Measurements from ENCODE around the gene LMO7. TPM values are rescaled to one million over a fixed set of nuclear protein-coding genes. Genes with fewer than 3 reads are reported as not detected.

The LMO7 gene
- total RNA-seq, 1 donor from 2014 or later, result 446 TPM

DNA sequence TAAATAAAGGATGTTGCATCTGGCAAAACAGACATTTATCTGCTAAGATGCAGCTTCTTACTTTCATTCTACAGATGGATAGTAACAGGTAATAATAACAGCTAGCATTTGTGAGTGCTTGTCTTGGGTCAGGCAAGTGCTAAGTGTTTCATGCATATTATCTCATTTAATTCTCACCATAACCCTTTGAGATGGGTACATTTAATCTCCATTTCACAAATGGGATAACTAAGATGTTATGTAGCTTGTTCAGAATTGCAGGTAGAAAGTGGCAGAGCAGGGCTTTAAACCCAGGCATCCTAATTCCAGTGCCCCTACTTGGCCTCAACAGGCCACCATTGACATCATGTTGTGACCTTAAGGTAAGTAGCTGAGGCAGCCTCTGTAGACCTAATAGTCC, 69.8 kb downstream of the LMO7 start:
- no peaks in the 10 kb centered on the region for H3K36me3 ChIP-seq
- no peaks in the 10 kb centered on the region for H3K9me3 ChIP-seq (replicated peaks)
- TF ChIP-seq, protein P1, sequence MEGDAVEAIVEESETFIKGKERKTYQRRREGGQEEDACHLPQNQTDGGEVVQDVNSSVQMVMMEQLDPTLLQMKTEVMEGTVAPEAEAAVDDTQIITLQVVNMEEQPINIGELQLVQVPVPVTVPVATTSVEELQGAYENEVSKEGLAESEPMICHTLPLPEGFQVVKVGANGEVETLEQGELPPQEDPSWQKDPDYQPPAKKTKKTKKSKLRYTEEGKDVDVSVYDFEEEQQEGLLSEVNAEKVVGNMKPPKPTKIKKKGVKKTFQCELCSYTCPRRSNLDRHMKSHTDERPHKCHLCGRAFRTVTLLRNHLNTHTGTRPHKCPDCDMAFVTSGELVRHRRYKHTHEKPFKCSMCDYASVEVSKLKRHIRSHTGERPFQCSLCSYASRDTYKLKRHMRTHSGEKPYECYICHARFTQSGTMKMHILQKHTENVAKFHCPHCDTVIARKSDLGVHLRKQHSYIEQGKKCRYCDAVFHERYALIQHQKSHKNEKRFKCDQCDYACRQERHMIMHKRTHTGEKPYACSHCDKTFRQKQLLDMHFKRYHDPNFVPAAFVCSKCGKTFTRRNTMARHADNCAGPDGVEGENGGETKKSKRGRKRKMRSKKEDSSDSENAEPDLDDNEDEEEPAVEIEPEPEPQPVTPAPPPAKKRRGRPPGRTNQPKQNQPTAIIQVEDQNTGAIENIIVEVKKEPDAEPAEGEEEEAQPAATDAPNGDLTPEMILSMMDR (IDR thresholded peaks at IDR 0.05; ENCODE audit: borderline replicate concordance), result no peak
- no peaks in the 10 kb centered on the region for H3K27me3 ChIP-seq (ENCODE audit: low read depth)
- peaks cover 12% of the 10 kb centered on the region for H3K4me1 ChIP-seq
- intact Hi-C loops (cut with micrococcal nuclease), result no loop called here
- no peak overlapping the region for H3K27ac ChIP-seq (replicated peaks)
- no peak for DNase-seq
- no peak overlapping the region for H3K4me3 ChIP-seq

- TF ChIP-seq, protein P1 (IDR thresholded peaks at IDR 0.05; ENCODE audit: borderline replicate concordance), result no peak
- intact Hi-C loops (cut with micrococcal nuclease), result no loop called here
- no peaks in the 10 kb centered on the region for H3K9me3 ChIP-seq (replicated peaks)
- peaks cover 6% of the 10 kb centered on the region for H3K4me1 ChIP-seq
- no peak for DNase-seq
- no peak overlapping the region for H3K4me3 ChIP-seq
- H3K27me3 ChIP-seq (ENCODE audit: low read depth), result no peaks in the 10 kb centered on the region
- H3K27ac ChIP-seq (replicated peaks), result no peak overlapping the region
- H3K36me3 ChIP-seq, result no peaks in the 10 kb centered on the region
Measured at GRCh38 chr13:75713852-75714251, 77.7 kb downstream of the LMO7 start.

- no peaks in the 10 kb centered on the region for H3K9me3 ChIP-seq (replicated peaks)
- peaks cover 6% of the 10 kb centered on the region for H3K4me1 ChIP-seq
- H3K27ac ChIP-seq (replicated peaks), result no peak overlapping the region
- no peak overlapping the region for H3K4me3 ChIP-seq
- no peak for DNase-seq
- no peaks in the 10 kb centered on the region for H3K36me3 ChIP-seq
- TF ChIP-seq, protein P1 (IDR thresholded peaks at IDR 0.05; ENCODE audit: borderline replicate concordance), result no peak
- intact Hi-C loops (cut with micrococcal nuclease), result no loop called here
- no peaks in the 10 kb centered on the region for H3K27me3 ChIP-seq (ENCODE audit: low read depth)
Measured at GRCh38 chr13:75715601-75716523, 79.7 kb downstream of the LMO7 start.

DNA sequence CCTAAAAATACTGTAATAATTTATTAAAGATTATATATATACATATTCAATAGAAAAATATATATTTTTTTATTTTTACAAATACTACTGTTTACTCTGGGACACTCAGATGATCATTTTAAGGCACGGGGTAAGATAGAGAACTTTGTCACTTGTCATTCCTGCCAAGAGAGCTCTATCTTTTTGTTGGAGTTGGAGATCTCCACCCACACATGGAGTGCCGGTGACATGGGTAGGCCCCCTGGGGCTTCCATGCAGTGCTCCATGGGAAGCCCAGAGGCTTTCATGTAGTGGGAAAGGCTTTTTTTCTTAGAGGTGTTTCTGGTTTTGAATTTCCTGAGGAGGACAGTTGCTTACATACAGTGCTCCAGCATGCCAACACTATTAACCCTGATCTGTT, 81.4 kb downstream of the LMO7 start:
- DNase-seq, result no peak
- intact Hi-C loops (cut with micrococcal nuclease), result no loop called here
- Histone ChIP-seq H3K36me3 (no peaks in the 10 kb centered on the region), H3K9me3 (replicated peaks) (no peaks in the 10 kb centered on the region), H3K27ac (replicated peaks) (no peak overlapping the region), H3K27me3 (ENCODE audit: low read depth) (no peaks in the 10 kb centered on the region), H3K4me3 (no peak overlapping the region), H3K4me1 (peaks cover 6% of the 10 kb centered on the region)
- TF ChIP-seq, protein P1 (IDR thresholded peaks at IDR 0.05; ENCODE audit: borderline replicate concordance), result no peak

DNA sequence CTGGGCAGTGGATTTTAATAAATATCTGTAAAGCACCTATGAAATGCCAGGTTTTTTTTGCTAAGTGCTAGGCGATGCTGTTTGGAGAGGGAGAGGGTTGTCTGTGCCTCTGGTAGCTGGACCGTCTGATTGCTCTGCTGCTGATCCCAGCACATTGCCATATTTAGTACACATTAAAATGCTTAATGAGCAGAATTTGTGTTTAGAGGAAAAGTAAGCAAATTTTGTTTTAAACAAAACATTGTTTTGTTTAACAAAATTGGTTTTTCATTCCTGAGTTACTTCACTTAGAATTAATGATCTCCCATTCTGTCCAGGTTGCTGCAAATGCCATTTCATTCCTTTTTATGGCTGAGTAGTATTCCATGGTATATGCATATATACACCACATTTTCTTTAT, 85.2 kb downstream of the LMO7 start:
- TF ChIP-seq, protein P1 (IDR thresholded peaks at IDR 0.05; ENCODE audit: borderline replicate concordance), result no peak
- Histone ChIP-seq H3K9me3 (replicated peaks) (no peaks in the 10 kb centered on the region), H3K4me1 (peaks cover 5% of the 10 kb centered on the region), H3K27me3 (ENCODE audit: low read depth) (no peaks in the 10 kb centered on the region), H3K27ac (replicated peaks) (no peak overlapping the region), H3K4me3 (no peak overlapping the region), H3K36me3 (no peaks in the 10 kb centered on the region)
- DNase-seq, result no peak
- intact Hi-C loops (cut with micrococcal nuclease), result no loop called here

Measured in left ventricle myocardium inferior (tissue), 1 donor.